ENCODE data around the gene INPP5K.

DNA sequence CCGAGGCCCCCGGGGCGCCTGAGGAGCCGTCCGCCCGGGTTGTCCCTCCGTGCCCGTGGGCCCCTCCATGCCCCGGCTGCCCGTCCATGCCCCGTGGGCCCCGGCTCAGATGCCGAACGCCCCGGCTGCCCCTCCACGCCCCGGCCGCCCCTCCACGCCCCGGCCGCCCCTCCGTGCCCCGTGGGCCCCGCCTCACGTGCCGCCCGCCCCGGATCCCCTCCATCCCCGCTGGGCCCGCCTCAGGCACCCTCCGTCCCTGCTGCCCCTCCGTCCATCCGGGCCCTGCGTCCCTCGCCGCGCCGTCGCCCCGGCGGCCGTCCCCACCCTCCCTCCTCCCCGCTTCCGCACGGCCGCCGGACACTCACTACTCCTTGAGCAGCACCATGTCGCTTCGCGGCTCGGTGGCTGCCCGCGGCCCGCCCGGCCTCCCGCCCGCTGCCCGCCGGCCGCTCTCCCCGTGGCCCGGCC is 45.8 kb upstream of the INPP5K start:
- no peak for TF ChIP-seq TAF1 (IDR thresholded peaks at IDR 0.05; ENCODE audit: low read depth, low read length)
- no peak for TF ChIP-seq POLR2A (IDR thresholded peaks at IDR 0.05; ENCODE audit: low read depth, low read length)
- TF ChIP-seq POLR2AphosphoS5 (IDR thresholded peaks at IDR 0.05; ENCODE audit: low read depth, low read length), result no peak
- TF ChIP-seq SPI1 (IDR thresholded peaks at IDR 0.05; ENCODE audit: low read depth, low read length), result no peak
- TF ChIP-seq PAX5 (IDR thresholded peaks at IDR 0.05; ENCODE audit: insufficient read depth, low read length, severe bottlenecking), result no peak

Data from GM12891 (cell line).